ENCODE results near the gene HAUS5. TPM values are rescaled to one million over a fixed set of nuclear protein-coding genes. Genes with fewer than 3 reads are reported as not detected.

HAUS5 gene
- total and polyA plus RNA-seq, 9 donors: 8.8 to 24.5 (median 19.4) TPM

DNA sequence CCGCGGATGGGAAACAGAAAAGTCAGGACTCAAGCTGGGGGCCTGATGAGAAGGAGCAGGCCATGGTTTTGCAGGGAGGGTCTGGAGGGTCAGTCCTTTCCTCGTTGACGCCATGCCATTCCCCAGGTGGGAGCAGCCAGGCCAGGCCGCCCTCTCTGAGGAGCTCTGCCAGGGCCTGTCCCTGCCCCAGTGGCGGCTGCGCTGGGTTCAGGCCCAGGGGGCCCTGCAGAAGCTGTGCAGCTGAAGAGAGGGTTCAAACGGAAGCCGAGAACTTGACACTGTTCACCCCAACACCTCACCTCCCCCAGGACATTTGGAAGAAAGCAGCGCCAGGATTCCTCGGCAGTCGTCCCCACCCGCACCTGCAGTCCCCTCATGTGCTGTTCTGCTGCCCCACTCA is 10.2 kb downstream of the HAUS5 start:
- H3K9me3 ChIP-seq: no peaks in the 10 kb centered on the region
- H3K27me3 ChIP-seq: no peaks in the 10 kb centered on the region
- WGBS, 3 donors: 82 to 90% (median 83%) methylated on average over 13 of the region's 13 CpGs
- TF ChIP-seq EP300 (IDR thresholded peaks at IDR 0.05) (no peak), POLR2A (IDR thresholded peaks at IDR 0.05) (no peak), CTCF (IDR thresholded peaks at IDR 0.05) (no peak)
- intact Hi-C loops (cut with DNase I): no loop called here
- H3K4me3 ChIP-seq: no peak overlapping the region
- H3K36me3 ChIP-seq: no peaks in the 10 kb centered on the region
- DNase-seq: no peak
- no peak overlapping the region for H3K27ac ChIP-seq
- no peaks in the 10 kb centered on the region for H3K4me1 ChIP-seq (ENCODE audit: insufficient read depth)

GRCh38 chr19:35623327-35624010 is 10.9 kb downstream of the HAUS5 start:
- no peak for TF ChIP-seq POLR2A (IDR thresholded peaks at IDR 0.05)
- no peak for TF ChIP-seq EP300 (IDR thresholded peaks at IDR 0.05)
- TF ChIP-seq CTCF (IDR thresholded peaks at IDR 0.05): no peak
- Histone ChIP-seq H3K4me1 (ENCODE audit: insufficient read depth) (no peaks in the 10 kb centered on the region), H3K9me3 (no peaks in the 10 kb centered on the region), H3K36me3 (no peaks in the 10 kb centered on the region), H3K4me3 (no peak overlapping the region), H3K27me3 (no peaks in the 10 kb centered on the region), H3K27ac (no peak overlapping the region)
- WGBS, 3 donors: 83 to 87% (median 85%) methylated on average over 6 of the region's 6 CpGs
- DNase-seq: no peak
- intact Hi-C loops (cut with DNase I): no loop called here

DNA sequence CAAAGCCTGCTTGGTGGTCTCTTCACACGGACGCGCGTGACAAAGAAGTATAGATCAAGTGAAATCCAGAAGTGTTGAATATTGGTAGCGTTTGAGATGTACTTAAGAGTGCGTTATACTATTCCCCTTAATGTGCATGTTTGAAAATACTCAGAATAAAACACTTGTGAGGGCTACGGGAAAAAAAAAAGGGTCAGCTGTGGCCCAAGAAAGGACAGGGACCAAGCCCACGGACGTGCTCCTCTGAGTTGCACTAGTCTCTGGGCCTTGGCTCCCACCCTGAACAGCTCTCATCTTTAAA is 15.7 kb downstream of the HAUS5 start:
- 3 to 10% (median 3%) methylated on average over 9 of the region's 9 CpGs for WGBS, 3 donors

GRCh38 chr19:35628565-35629331 is 16.2 kb downstream of the HAUS5 start, which contains the start of gene RBM42:
RBM42 (plus strand) TSS chr19:35629036; CDS start chr19:35629154, 118 bp downstream.
- peak in 1 of 3 donors; percentile 35 for TF ChIP-seq CTCF (IDR thresholded peaks at IDR 0.05)
- no peak for TF ChIP-seq EP300 (IDR thresholded peaks at IDR 0.05)
- TF ChIP-seq POLR2A (IDR thresholded peaks at IDR 0.05): peak; percentile 74
- H3K9me3 ChIP-seq: no peaks in the 10 kb centered on the region
- intact Hi-C loops (cut with DNase I): no loop called here

More for the DNA sequence above, 15.7 kb downstream of the HAUS5 start:
- Histone ChIP-seq H3K9me3 (no peaks in the 10 kb centered on the region), H3K36me3 (no peaks in the 10 kb centered on the region), H3K4me1 (ENCODE audit: insufficient read depth) (peaks cover 4% of the 10 kb centered on the region), H3K27ac (peak overlapping the region; percentile 90 to 97), H3K4me3 (peak overlapping the region; percentile 61), H3K27me3 (no peaks in the 10 kb centered on the region)
- intact Hi-C loops (cut with DNase I): no loop called here
- no peak for DNase-seq
- TF ChIP-seq EP300 (IDR thresholded peaks at IDR 0.05) (no peak), POLR2A (IDR thresholded peaks at IDR 0.05) (no peak), CTCF (IDR thresholded peaks at IDR 0.05) (no peak)

More at GRCh38 chr19:35628565-35629331, 16.2 kb downstream of the HAUS5 start, which contains the start of gene RBM42:
- H3K27me3 ChIP-seq: no peaks in the 10 kb centered on the region
- H3K4me1 ChIP-seq (ENCODE audit: insufficient read depth): peaks cover 4% of the 10 kb centered on the region
- peak; percentile 96 to 99 (median 98) for DNase-seq
- H3K4me3 ChIP-seq: peak within 1 kb of the TSS; percentile 61
- peak within 1 kb of the TSS; percentile 90 to 97 for H3K27ac ChIP-seq
- H3K36me3 ChIP-seq: no peaks in the 10 kb centered on the region
- 0 to 1% (median 0%) methylated on average over 28 to 56 of the region's 56 CpGs for WGBS, 3 donors
